ENCODE data around the gene DNAJC13.
"Not testable (repeated sequence)": the region's sequence is repeated elsewhere in the genome, so short reads cannot be mapped to it uniquely, and the experiment has no call there.

DNAJC13 gene

DNA sequence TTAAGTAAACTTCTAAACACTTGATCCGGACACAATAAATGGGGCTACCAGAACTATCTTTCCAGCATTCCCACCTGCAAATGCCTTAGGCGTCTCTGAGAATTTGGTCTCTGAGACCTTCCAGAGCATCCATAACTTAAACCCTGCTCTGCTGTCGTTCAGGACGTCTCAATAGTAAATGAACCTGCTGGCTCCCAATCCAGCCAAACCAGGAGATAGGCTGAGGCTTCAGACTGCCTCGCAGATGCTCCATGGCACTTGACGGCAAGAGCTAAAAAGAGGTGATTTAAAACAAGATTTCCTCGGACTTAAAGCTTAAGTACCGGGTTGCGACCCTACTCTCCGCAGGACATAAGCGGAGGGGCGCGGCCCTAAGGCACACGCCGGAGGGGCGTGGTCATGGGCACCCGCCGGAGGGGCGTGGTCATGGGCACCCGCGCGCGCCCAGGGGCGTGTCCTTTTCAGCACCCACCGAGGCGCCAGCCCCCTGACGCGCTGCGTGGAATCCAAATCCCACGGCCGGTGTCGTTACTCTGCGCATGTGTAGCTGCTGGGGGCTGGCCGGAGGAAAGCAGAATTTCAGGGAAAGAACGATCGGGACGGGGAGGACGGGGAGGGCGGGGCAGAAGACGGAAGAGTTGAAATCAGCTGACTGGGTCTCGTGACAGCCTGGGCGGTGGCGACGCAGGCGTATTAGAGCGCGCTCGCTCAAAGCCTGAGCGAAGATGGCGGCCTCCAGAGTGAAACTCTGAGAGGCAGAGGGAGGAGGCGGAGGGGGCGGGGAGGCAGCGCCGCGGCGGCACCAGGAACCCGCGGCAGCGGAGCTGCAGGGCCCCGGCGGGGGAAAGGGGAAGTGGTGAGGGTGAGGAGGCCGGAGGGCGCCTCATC is at the start of gene DNAJC13:
Gene DNAJC13 (plus strand): TSS at position 696 of the 888 bp plus-strand sequence. CDS start 17,049 bp downstream, outside the sequence.
- peak; percentile 89 for DNase-seq

GRCh38 chr3:132368515-132368914 is 48.8 kb upstream of the DNAJC13 start:
- no peak for DNase-seq

DNA sequence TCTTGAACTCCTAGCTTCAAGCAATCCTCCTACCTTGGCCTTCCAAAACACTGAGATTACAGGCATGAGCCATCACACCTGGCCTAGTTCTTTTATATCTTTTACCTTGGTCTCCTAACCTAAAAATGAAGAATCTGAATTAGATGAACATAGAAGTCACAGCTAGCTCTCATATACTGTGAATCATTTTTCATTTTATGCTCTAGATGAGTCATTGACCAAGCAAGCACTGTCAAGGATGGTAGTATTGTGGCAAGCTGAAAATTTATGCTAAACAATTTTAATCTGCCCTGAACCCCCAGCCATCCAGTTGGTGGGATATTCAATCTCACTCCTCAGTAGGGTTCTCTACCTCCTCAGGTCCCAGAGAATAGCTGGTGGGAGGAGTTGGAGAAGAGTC is 48.3 kb upstream of the DNAJC13 start:
- no peak for DNase-seq

GRCh38 chr3:132376945-132377354 is 40.4 kb upstream of the DNAJC13 start:
- not testable (repeated sequence) for DNase-seq

DNA sequence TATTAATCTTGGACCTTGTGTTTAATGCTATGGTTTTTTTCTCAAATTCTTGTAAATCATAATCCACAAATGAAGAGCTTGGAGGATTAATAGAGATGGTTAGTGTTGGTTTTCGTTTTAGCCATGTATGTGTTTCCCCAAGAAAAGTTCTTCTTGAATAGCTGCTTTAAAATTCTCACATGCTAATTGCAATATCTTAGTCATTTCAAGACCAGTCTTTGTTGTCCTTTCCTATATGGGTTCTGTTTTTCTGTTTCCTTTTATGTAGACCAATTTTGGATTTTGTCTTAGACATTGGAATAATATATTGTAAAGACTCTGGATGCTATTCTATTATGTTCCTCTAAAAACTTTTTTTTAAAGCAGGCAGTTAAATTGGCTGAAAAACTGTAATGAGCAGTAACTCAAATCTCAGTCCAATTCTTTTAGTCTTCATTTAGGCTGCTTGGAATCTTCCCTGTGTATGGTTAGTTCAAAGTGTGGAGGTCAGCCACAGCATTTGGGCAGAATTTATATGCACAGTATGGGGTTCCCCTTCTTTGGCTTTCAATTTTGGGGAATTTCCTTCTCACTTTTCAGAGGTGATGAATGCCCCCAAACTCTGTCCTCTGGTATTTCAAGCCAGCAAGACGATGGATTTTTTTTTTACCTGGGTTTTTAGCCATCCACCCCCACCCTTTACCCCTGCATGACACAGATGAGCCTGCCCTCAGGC is 39.1 kb upstream of the DNAJC13 start:
- DNase-seq: no peak

DNA sequence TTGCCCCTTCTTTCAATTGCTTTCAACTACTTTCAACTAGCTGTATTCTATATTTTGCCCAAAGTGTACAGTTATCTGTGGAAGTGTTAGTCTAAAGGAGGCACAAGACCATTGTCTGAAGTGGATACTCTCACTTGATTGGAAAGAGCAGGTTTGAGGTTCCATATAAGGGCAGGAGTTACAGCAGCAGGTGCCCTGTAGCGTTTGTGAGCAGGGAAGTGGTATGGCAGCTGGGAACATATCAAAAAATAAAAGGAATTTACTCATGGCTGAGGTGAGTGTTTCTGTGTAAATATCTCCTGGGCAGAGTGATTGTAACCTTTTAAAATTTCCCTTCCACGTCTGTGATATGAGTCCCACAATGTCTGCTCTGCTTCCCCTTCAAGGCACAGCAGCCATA is 38.5 kb upstream of the DNAJC13 start:
- DNase-seq: no peak

- DNase-seq: no peak
Observed at GRCh38 chr3:132380920-132381319, 36.4 kb upstream of the DNAJC13 start.

DNA sequence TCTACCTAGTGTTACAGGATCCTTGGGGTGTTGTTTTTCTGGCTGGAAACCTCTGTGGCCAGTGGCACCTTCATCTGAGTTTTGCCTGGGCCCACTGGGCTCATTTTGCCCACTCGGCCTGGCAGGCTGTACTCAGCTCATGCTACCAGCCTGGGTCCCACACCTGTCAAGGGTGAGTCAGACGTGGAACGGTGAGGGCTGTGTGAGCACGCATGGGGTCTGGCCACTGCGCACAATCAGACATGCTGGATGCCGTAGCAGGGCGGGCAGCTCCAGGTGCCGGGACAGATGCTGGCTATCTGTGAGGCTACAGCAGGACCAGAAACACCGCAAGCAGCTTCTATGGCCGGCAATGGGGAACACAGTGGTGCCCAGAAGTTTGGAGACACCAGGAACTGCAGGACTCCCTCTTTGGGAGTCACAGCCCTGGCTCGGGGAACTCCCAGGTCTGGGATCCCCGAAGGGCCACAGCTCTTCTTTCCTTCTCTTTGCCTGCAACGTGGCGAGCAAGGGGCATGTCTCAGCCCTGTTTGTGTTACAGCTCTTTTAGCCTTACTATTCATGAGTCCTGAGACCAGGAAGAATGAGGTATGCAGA is 35.9 kb upstream of the DNAJC13 start:
- no peak for DNase-seq

DNA sequence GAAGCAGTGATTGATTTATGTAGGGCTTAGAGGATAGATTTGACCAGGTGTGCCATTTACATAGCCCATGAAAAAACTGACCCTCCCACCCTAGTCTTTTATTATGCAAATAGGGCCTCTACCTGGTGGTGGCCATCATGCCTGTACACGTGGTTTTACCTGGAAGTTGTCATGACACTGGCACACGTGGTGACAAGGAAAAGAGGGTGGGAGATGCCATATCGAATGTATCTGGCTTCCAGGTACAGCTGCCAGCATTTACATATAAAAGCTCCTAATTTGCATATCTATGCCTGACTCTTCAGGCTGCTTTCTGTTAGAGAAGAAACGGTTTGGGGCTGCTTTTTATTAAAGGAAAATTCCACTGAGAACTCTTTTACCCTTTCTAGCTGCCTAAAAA is 35.0 kb upstream of the DNAJC13 start:
- no peak for DNase-seq

DNA sequence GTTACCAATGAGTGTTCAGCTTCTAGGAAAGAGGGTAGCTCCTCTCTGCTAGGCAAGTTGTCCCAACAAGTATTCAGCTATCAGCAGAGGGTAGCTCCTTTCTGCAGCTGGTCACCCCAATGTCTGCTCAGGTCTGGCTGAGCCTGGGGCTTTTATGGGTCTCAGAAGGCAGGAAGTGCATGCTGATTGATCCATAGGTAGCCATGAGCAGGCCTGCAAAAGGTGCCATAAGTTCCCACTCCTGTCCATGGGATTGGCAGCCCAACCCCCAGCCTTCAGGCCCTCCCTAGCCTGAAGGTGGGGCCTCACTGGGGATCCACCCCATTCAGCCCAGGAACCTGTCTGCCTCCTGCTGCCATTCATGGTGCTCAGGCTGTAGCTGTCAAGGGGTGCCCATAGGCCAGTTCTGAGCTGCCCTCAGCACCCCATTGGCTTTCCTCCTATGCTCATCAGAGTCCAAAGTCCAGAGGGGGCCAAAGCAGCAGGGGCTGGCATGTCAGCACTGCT is 34.6 kb upstream of the DNAJC13 start:
- DNase-seq: no peak

DNA sequence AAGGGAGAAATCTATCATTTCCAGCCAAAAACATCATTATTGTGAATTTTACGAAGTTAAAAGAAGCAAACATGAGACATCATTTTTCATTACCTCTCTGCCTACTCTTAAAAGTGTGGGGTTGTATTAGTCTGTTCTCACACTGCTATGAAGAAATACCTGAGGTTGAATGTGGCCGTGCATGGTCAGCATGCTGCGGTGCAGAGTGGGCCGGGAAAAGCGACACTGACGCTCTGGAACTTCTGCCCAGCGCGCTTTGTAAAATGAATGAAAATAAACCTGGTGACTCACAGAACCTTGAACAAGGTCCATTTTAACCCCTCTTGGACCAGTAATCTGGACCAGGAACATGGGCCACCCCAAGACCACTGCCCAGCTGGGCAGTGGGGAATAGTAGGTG is 31.0 kb upstream of the DNAJC13 start:
- DNase-seq: no peak

DNA sequence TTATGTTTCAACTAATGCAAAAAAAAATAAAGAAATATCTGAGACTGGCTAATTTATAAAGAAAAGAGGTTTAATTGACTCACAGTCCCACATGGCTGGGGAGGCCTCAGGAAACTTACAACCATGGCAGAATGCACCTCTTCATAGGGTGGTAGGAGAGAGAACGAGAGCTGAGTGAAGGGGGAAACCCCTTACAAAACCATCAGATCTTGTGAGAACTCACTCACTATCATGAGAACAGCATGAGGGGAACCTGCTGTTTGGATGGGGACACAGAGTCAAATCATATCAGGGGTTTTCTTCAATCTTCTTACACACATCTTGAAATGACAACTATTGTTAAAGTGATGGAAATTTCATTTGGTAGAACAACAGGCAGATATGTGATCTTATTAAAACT is 24.6 kb upstream of the DNAJC13 start:
- DNase-seq: not testable (repeated sequence)

- no peak for DNase-seq
Observed at GRCh38 chr3:132394320-132394719, 23.0 kb upstream of the DNAJC13 start.

DNA sequence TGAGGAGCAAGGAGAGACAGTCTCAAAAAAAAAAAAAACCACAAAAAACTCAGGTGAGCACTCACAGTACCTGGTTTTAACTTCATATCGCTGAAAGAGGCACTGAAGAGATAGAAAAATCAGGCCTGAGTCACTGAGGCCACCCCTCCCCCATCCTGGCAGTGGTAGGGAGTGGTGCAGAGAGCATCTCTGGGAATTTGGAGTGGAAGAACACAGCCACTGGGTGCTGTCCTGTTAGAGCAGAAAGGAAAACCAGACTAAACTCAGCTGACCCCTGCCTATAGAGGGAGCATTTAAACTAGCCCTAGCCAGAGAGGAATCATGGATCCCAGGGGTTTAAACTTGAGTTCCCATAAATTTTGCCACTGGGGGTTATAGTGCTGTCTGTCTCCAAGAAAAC is 22.2 kb upstream of the DNAJC13 start:
- DNase-seq: no peak

GRCh38 chr3:132396255-132396654 is 21.0 kb upstream of the DNAJC13 start:
- no peak for DNase-seq

DNA sequence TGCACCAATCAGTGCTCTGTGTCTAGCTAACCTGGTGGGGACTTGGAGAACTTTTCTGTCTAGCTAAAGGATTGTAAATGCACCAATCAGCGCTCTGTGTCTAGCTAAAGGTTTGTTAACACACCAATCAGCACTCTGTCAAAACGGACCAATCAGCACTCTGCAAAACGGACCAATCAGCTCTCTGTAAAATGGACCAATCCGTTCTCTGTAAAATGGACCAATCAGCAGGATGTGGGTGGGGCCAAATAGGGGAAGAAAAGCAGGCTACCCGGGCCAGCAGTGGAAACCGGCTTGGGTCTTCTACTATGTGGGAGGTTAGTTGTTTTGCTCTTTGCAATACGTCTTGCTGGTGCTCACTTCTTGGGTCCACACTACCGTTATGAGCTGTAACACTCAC is 20.5 kb upstream of the DNAJC13 start:
- not testable (repeated sequence) for DNase-seq

GRCh38 chr3:132399054-132399929 is 18.0 kb upstream of the DNAJC13 start:
- DNase-seq: no peak

- no peak for DNase-seq
Observed at GRCh38 chr3:132401255-132401654, 16.0 kb upstream of the DNAJC13 start.

DNA sequence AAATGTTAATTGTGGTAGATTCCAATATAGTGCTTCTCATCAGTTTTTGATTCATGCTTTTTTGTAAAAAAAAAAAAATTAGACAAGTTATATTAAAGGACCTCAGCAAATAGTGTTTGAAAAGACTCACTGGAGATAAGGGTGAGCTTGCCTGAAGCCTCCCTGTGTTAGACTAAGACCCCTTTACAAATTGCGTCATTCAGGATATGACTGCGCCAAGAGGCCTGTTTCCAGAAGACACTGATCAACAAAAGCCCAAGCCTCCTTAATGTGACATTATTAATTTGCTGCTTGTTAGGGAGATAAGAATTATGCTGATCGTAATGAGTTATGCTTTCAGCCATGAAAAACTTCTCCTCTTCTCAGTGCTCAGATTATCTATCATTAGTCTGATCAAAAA is 13.0 kb upstream of the DNAJC13 start:
- no peak for DNase-seq

DNA sequence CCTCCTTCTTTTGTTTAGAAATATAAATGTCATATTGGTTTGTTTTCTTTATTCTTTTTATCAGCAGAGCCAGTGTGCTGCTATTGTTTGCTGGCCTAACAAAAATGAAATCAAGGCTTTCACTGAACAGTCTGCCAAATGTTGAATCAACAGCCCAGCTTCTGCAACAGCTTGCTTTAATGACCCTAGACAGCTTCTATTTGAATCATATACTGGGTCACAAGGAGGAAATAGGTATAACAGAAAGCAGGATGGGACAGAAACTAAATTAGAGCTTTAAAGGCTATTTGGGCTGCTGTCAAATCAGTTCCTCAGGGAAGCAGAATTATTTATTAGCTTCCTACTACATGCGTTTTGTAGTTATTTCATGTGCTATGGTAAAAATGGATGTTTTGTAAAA is 12.1 kb upstream of the DNAJC13 start:
- DNase-seq: no peak

- DNase-seq: no peak
Observed at GRCh38 chr3:132405609-132406299, 11.5 kb upstream of the DNAJC13 start.

GRCh38 chr3:132406587-132406986 is 10.7 kb upstream of the DNAJC13 start:
- DNase-seq: no peak
